HG02852 (cell line): ENCODE measurements around the gene RBSN.

Source experiments
- ATAC-seq: cut with Tn5 transposase; IDR thresholded peaks from one replicate; pipeline ENCODE4 v1.9.1; 2021; ENCODE audit warnings: mild to moderate bottlenecking, moderate library complexity; ENCODE audit not compliant: unreplicated experiment

The RBSN gene

GRCh38 chr3:15063656-15064286 lies 35.2 kb downstream of the RBSN start:
- ATAC-seq, result no peak

- ATAC-seq, result no peak
Measured at GRCh38 chr3:15063238-15063637, 35.7 kb downstream of the RBSN start.

- no peak for ATAC-seq
Measured at GRCh38 chr3:15060029-15060428, 38.9 kb downstream of the RBSN start.

- ATAC-seq, result no peak
Measured at GRCh38 chr3:15056676-15057404, 42.1 kb downstream of the RBSN start.

- peak; percentile 43 for ATAC-seq
Measured at GRCh38 chr3:15055019-15055557, 43.9 kb downstream of the RBSN start.

GRCh38 chr3:15053541-15053940 lies 45.4 kb downstream of the RBSN start:
- no peak for ATAC-seq

- no peak for ATAC-seq
Measured at GRCh38 chr3:15052335-15053242, 46.4 kb downstream of the RBSN start.

- ATAC-seq, result peak; percentile 48
Measured at GRCh38 chr3:15051531-15051930, 47.4 kb downstream of the RBSN start.

- ATAC-seq, result peak; percentile 87
Measured at GRCh38 chr3:15050405-15051092, 48.4 kb downstream of the RBSN start.

- no peak for ATAC-seq
Measured at GRCh38 chr3:15049584-15049983, 49.4 kb downstream of the RBSN start.

- no peak for ATAC-seq
Measured at GRCh38 chr3:15045667-15046066, 53.3 kb downstream of the RBSN start.

- no peak for ATAC-seq
Measured at GRCh38 chr3:15044326-15044725, 54.6 kb downstream of the RBSN start.

GRCh38 chr3:15043408-15044171 lies 55.4 kb downstream of the RBSN start:
- ATAC-seq, result no peak

- no peak for ATAC-seq
Measured at GRCh38 chr3:15042936-15043335, 56.0 kb downstream of the RBSN start.

GRCh38 chr3:15041950-15042349 lies 57.0 kb downstream of the RBSN start:
- ATAC-seq, result no peak

- no peak for ATAC-seq
Measured at GRCh38 chr3:15040844-15041243, 58.1 kb downstream of the RBSN start.

GRCh38 chr3:15038306-15038705 lies 60.6 kb downstream of the RBSN start:
- ATAC-seq, result no peak

- no peak for ATAC-seq
Measured at GRCh38 chr3:15033103-15033502, 65.8 kb downstream of the RBSN start.

- ATAC-seq, result no peak
Measured at GRCh38 chr3:15032650-15033049, 66.3 kb downstream of the RBSN start.

- ATAC-seq, result no peak
Measured at GRCh38 chr3:15029625-15030024, 69.3 kb downstream of the RBSN start.
